Ishikawa (cell line): ENCODE data around the gene SNIP1.

Experiments used
- CEBPB ChIP-seq: IDR thresholded peaks from 2 replicates; pipeline ENCODE4 v1.6.1; 2012
- CREB1 ChIP-seq: IDR thresholded peaks from 2 replicates; pipeline ENCODE4 v1.6.1; 2012; ENCODE audit warnings: low read depth
- EGR1 ChIP-seq: IDR thresholded peaks from 2 replicates; pipeline ENCODE4 v1.6.1; 2012
- EP300 ChIP-seq: IDR thresholded peaks from 2 replicates; pipeline ENCODE4 v1.6.1; 2012; ENCODE audit warnings: borderline replicate concordance
- FOXM1 ChIP-seq: IDR thresholded peaks from 2 replicates; pipeline ENCODE4 v1.6.1; 2012; ENCODE audit warnings: low read depth, borderline replicate concordance
- MAX ChIP-seq: IDR thresholded peaks from 2 replicates; pipeline ENCODE4 v1.6.1; 2012
- NFIC ChIP-seq: IDR thresholded peaks from 2 replicates; pipeline ENCODE4 v1.6.1; 2012
- RAD21 ChIP-seq: IDR thresholded peaks from 2 replicates; pipeline ENCODE4 v1.6.1; 2012; ENCODE audit warnings: low read depth
- TAF1 ChIP-seq: IDR thresholded peaks from 2 replicates; pipeline ENCODE4 v1.6.1; 2012; ENCODE audit warnings: low read depth, mild to moderate bottlenecking
- TCF12 ChIP-seq: IDR thresholded peaks from 2 replicates; pipeline ENCODE4 v1.6.1; 2012; ENCODE audit warnings: low read depth
- TEAD4 ChIP-seq: IDR thresholded peaks from 2 replicates; pipeline ENCODE4 v1.6.1; 2012
- USF1 ChIP-seq: IDR thresholded peaks from 2 replicates; pipeline ENCODE4 v1.6.1; 2012
- YY1 ChIP-seq: IDR thresholded peaks from 2 replicates; pipeline ENCODE4 v1.6.1; 2012; ENCODE audit warnings: low read depth
- ZBTB7A ChIP-seq: IDR thresholded peaks from 2 replicates; pipeline ENCODE4 v1.6.1; 2012; ENCODE audit warnings: low read depth
- TF ChIP-seq, protein P1 (sequence below): IDR thresholded peaks from 2 replicates; pipeline ENCODE4 v1.6.1; 2012; ENCODE audit warnings: low read depth, mild to moderate bottlenecking

Gene SNIP1

DNA sequence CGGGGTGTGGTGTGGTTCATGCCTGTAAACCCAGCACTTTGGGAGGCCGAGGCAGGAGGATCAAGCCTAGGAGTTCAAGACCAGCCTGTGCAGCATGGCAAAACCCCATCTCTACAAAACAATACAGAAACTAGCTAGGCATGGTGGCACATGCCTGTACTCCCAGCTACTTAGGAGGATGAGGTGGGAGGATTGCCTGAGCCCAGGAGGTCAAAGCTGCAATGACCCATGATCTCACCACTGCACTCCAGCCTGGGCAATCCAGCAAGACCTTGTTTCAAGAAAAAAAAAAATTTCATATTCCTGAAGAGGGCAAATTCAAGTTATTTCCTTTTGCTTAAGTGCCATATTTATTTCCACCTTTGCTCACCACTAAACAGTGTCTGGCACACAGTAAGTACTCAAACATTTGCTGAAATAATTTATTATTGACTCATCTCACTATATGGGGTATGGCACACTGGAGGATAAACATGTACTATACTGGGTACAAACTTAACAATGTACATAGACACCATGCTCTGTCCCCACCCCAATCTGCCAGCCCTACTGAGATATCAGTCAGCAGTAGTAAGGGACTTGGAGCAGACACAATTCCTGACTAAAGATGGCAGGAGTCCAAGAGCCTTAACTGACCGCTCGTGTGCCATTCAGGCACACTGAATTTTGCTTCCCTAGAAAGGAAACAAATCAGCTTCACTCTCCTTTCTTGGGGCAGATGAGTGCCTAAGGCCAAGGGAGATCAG, 55.0 kb downstream of the SNIP1 start:
- no peak for TF ChIP-seq RAD21
- no peak for TF ChIP-seq TCF12
- TF ChIP-seq TAF1: no peak
- no peak for TF ChIP-seq CEBPB
- TF ChIP-seq, protein P1, sequence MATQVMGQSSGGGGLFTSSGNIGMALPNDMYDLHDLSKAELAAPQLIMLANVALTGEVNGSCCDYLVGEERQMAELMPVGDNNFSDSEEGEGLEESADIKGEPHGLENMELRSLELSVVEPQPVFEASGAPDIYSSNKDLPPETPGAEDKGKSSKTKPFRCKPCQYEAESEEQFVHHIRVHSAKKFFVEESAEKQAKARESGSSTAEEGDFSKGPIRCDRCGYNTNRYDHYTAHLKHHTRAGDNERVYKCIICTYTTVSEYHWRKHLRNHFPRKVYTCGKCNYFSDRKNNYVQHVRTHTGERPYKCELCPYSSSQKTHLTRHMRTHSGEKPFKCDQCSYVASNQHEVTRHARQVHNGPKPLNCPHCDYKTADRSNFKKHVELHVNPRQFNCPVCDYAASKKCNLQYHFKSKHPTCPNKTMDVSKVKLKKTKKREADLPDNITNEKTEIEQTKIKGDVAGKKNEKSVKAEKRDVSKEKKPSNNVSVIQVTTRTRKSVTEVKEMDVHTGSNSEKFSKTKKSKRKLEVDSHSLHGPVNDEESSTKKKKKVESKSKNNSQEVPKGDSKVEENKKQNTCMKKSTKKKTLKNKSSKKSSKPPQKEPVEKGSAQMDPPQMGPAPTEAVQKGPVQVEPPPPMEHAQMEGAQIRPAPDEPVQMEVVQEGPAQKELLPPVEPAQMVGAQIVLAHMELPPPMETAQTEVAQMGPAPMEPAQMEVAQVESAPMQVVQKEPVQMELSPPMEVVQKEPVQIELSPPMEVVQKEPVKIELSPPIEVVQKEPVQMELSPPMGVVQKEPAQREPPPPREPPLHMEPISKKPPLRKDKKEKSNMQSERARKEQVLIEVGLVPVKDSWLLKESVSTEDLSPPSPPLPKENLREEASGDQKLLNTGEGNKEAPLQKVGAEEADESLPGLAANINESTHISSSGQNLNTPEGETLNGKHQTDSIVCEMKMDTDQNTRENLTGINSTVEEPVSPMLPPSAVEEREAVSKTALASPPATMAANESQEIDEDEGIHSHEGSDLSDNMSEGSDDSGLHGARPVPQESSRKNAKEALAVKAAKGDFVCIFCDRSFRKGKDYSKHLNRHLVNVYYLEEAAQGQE: no peak
- no peak for TF ChIP-seq YY1
- no peak for TF ChIP-seq EP300
- TF ChIP-seq CREB1: no peak
- TF ChIP-seq TEAD4: no peak
- TF ChIP-seq MAX: no peak
- no peak; the same call in 1 of the 2 replicates for TF ChIP-seq NFIC
- TF ChIP-seq FOXM1: no peak
- TF ChIP-seq USF1: no peak
- no peak for TF ChIP-seq EGR1
- TF ChIP-seq ZBTB7A: no peak

DNA sequence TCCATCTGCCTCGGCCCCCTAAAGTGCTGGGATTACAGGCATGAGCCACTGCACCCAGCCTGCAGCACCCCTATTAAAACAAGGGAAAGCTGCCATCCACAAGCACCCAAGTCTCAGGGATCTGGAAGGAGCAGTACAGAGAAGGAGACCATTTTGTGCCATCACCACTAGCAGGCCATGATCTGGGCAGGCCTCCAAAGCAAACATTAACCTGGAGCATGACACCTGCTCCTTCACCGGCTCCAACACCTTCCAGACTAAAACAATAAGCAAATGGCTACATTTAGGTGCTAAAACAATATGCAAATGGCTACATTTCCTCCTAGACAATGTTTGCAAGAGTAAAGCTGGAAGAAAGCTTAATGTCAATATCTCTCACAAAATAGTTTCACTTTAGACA, 56.3 kb downstream of the SNIP1 start:
- TF ChIP-seq USF1 (no peak), ZBTB7A (no peak), TAF1 (no peak), MAX (no peak), RAD21 (no peak), YY1 (no peak), TEAD4 (no peak), FOXM1 (no peak), CEBPB (no peak)

DNA sequence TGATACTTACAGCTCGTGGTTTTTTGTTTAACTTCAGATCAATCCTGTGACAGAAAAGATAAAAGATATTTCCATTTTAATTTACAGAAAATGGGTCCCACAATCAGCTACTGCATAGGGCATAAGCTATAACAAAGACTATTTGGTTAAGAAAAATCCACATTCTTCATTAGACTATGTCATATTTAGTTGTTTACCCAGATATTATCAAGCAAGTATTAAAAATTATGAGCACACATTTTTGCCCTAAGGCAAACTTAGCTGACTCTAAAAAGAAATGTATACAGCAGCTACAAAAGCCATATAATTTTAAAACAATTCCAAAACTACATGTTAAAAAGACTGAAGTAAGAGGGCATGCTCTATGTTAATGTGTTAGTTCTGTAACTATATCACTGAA, 58.2 kb downstream of the SNIP1 start:
- TF ChIP-seq FOXM1 (no peak), RAD21 (no peak), MAX (no peak), EGR1 (no peak), NFIC (no peak), TAF1 (no peak), TEAD4 (no peak), EP300 (no peak), USF1 (no peak), CEBPB (no peak), YY1 (no peak), TCF12 (no peak), ZBTB7A (no peak)
- TF ChIP-seq, protein P1: no peak

DNA sequence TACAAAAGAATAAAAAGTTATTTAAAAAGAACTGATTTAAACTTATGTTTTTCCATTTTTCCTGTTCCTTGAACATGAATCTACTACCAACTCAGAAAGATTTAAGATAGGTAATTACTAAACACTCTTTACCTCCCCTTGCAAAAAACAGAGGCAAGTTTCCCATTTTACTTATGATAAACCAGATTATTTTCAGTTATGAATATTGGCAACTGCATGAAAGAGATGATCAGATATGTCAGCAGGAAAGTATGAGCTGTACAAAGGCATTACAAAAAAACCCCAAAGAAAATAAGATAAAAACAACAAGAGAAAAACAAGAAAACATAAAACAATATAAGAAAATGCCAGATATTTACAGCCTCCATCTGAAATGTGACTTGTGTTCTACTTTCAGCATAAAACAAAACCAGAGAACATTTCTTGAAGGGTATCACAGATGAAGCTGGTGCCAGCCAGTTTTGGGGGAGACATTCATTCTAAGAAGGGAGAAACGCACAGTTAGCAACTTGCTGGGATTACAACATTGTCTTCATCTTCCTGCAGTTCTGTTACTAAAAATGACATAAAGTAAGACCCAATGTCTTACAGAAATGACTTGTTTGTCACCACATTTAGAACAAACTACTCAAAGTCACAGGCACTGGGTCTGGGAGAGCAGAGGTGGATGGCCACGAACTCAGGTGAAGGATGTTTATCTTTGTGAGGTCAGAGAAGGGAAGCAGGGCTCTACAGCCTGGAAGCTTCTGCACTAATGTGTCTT, 60.6 kb downstream of the SNIP1 start:
- no peak for TF ChIP-seq NFIC

GRCh38 chr1:37487619-37487984, 66.5 kb downstream of the SNIP1 start:
- TF ChIP-seq ZBTB7A (no peak), RAD21 (no peak), TAF1 (no peak), EP300 (no peak), EGR1 (no peak), TCF12 (no peak), FOXM1 (no peak), CEBPB (no peak), MAX (no peak), CREB1 (no peak), USF1 (no peak), YY1 (no peak), TEAD4 (no peak), NFIC (no peak)
- TF ChIP-seq, protein P1: no peak
